ENCODE measurements around the gene NECTIN1. TPM values are rescaled to one million over a fixed set of nuclear protein-coding genes. Genes with fewer than 3 reads are reported as not detected.

NECTIN1 gene
- total and polyA plus RNA-seq, 2 experiments from 2014 or later = 1.0 to 5.2 TPM

GRCh38 chr11:119709638-119710346 lies 19.2 kb downstream of the NECTIN1 start:
- H3K36me3 ChIP-seq (ENCODE audit: low read depth) = no peaks in the 10 kb centered on the region
- in situ Hi-C loops (cut with MboI) = no loop called here
- TF ChIP-seq EZH2 (IDR thresholded peaks at IDR 0.05; ENCODE audit: insufficient read depth, poor library complexity, severe bottlenecking) (no peak), EZH2phosphoT487 (IDR thresholded peaks at IDR 0.05; ENCODE audit: insufficient read depth, low read depth) (no peak)
- no peaks in the 10 kb centered on the region for H3K4me1 ChIP-seq (ENCODE audit: insufficient read depth)
- H3K9me3 ChIP-seq (ENCODE audit: low read depth) = no peaks in the 10 kb centered on the region
- no peaks in the 10 kb centered on the region for H3F3A ChIP-seq (ENCODE audit: insufficient read depth)
- no peaks in the 10 kb centered on the region for H3K9me2 ChIP-seq (ENCODE audit: insufficient read depth)
- H3K27me3 ChIP-seq (replicated peaks; ENCODE audit: insufficient read depth) = no peaks in the 10 kb centered on the region
- no peak overlapping the region for H3K4me2 ChIP-seq (ENCODE audit: unreplicated experiment)
- H3K79me2 ChIP-seq (ENCODE audit: insufficient read depth) = no peaks in the 10 kb centered on the region
- H3K4me3 ChIP-seq = no peak overlapping the region
- no peak for DNase-seq
- no peaks in the 10 kb centered on the region for H4K20me1 ChIP-seq (ENCODE audit: insufficient read depth)
- 66 to 67% methylated on average over 17 to 22 of the region's 22 CpGs for WGBS, 2 experiments (ENCODE audit: low coverage in 1 of 2, low lambda C conversion rate in 2 of 2, missing lambda C conversion rate in 2 of 2)
- no peak overlapping the region for H3K9ac ChIP-seq
- H3K27ac ChIP-seq = no peak overlapping the region
- no peak overlapping the region for H2AFZ ChIP-seq

- Histone ChIP-seq H3F3A (ENCODE audit: insufficient read depth) (no peaks in the 10 kb centered on the region), H2AFZ (no peak overlapping the region), H3K9me2 (ENCODE audit: insufficient read depth) (no peaks in the 10 kb centered on the region), H4K20me1 (ENCODE audit: insufficient read depth) (no peaks in the 10 kb centered on the region), H3K9ac (no peak overlapping the region), H3K4me1 (ENCODE audit: insufficient read depth) (no peaks in the 10 kb centered on the region), H3K9me3 (ENCODE audit: low read depth) (no peaks in the 10 kb centered on the region), H3K36me3 (ENCODE audit: low read depth) (no peaks in the 10 kb centered on the region), H3K79me2 (ENCODE audit: insufficient read depth) (no peaks in the 10 kb centered on the region), H3K27me3 (replicated peaks; ENCODE audit: insufficient read depth) (no peaks in the 10 kb centered on the region), H3K4me3 (no peak overlapping the region), H3K4me2 (ENCODE audit: unreplicated experiment) (no peak overlapping the region), H3K27ac (no peak overlapping the region)
- 74% methylated on average over 9 of the region's 9 CpGs for WGBS, 2 experiments (ENCODE audit: low coverage in 1 of 2, low lambda C conversion rate in 2 of 2, missing lambda C conversion rate in 2 of 2)
- TF ChIP-seq EZH2 (IDR thresholded peaks at IDR 0.05; ENCODE audit: insufficient read depth, poor library complexity, severe bottlenecking) (no peak), EZH2phosphoT487 (IDR thresholded peaks at IDR 0.05; ENCODE audit: insufficient read depth, low read depth) (no peak)
- no peak for DNase-seq
- in situ Hi-C loops (cut with MboI) = no loop called here
These were observed 19.8 kb downstream of the NECTIN1 start for GRCh38 chr11:119709171-119709570.

- Histone ChIP-seq H3K9me2 (ENCODE audit: insufficient read depth) (no peaks in the 10 kb centered on the region), H3K27ac (no peak overlapping the region), H3K4me1 (ENCODE audit: insufficient read depth) (no peaks in the 10 kb centered on the region), H4K20me1 (ENCODE audit: insufficient read depth) (no peaks in the 10 kb centered on the region), H3K79me2 (ENCODE audit: insufficient read depth) (no peaks in the 10 kb centered on the region), H3K9me3 (ENCODE audit: low read depth) (no peaks in the 10 kb centered on the region), H3K9ac (no peak overlapping the region), H3F3A (ENCODE audit: insufficient read depth) (no peaks in the 10 kb centered on the region), H3K36me3 (ENCODE audit: low read depth) (no peaks in the 10 kb centered on the region), H3K27me3 (replicated peaks; ENCODE audit: insufficient read depth) (no peaks in the 10 kb centered on the region), H3K4me2 (ENCODE audit: unreplicated experiment) (no peak overlapping the region), H2AFZ (no peak overlapping the region), H3K4me3 (no peak overlapping the region)
- 78 to 80% methylated on average over 9 of the region's 9 CpGs for WGBS, 2 experiments (ENCODE audit: low coverage in 1 of 2, low lambda C conversion rate in 2 of 2, missing lambda C conversion rate in 2 of 2)
- no peak for DNase-seq
- TF ChIP-seq EZH2phosphoT487 (IDR thresholded peaks at IDR 0.05; ENCODE audit: insufficient read depth, low read depth) (no peak), EZH2 (IDR thresholded peaks at IDR 0.05; ENCODE audit: insufficient read depth, poor library complexity, severe bottlenecking) (no peak)
- in situ Hi-C loops (cut with MboI) = no loop called here
These were observed 20.6 kb downstream of the NECTIN1 start for GRCh38 chr11:119708384-119708783.

- no peak overlapping the region for H3K27ac ChIP-seq
- no peaks in the 10 kb centered on the region for H3F3A ChIP-seq (ENCODE audit: insufficient read depth)
- no peak overlapping the region for H2AFZ ChIP-seq
- no peaks in the 10 kb centered on the region for H3K27me3 ChIP-seq (replicated peaks; ENCODE audit: insufficient read depth)
- no peaks in the 10 kb centered on the region for H3K4me1 ChIP-seq (ENCODE audit: insufficient read depth)
- no peak for DNase-seq
- H3K4me3 ChIP-seq = no peak overlapping the region
- TF ChIP-seq EZH2phosphoT487 (IDR thresholded peaks at IDR 0.05; ENCODE audit: insufficient read depth, low read depth) (no peak), EZH2 (IDR thresholded peaks at IDR 0.05; ENCODE audit: insufficient read depth, poor library complexity, severe bottlenecking) (no peak)
- in situ Hi-C loops (cut with MboI) = no loop called here
- H3K79me2 ChIP-seq (ENCODE audit: insufficient read depth) = no peaks in the 10 kb centered on the region
- no peak overlapping the region for H3K4me2 ChIP-seq (ENCODE audit: unreplicated experiment)
- 82 to 85% methylated on average over 2 of the region's 2 CpGs for WGBS, 2 experiments (ENCODE audit: low coverage in 1 of 2, low lambda C conversion rate in 2 of 2, missing lambda C conversion rate in 2 of 2)
- H3K9me2 ChIP-seq (ENCODE audit: insufficient read depth) = no peaks in the 10 kb centered on the region
- H3K9me3 ChIP-seq (ENCODE audit: low read depth) = no peaks in the 10 kb centered on the region
- no peaks in the 10 kb centered on the region for H3K36me3 ChIP-seq (ENCODE audit: low read depth)
- H3K9ac ChIP-seq = no peak overlapping the region
- no peaks in the 10 kb centered on the region for H4K20me1 ChIP-seq (ENCODE audit: insufficient read depth)
These were observed 22.1 kb downstream of the NECTIN1 start for GRCh38 chr11:119706887-119707286.
